Measurements from ENCODE around the gene C19orf85.
"Not testable (repeated sequence)": the region's sequence is repeated elsewhere in the genome, so short reads cannot be mapped to it uniquely, and the experiment has no call there.

Gene C19orf85

GRCh38 chr19:55455576-55456235 lies 8.8 kb downstream of the C19orf85 start:
- no peak for DNase-seq

GRCh38 chr19:55454787-55455243 lies 9.7 kb downstream of the C19orf85 start:
- peak; percentile 20 for DNase-seq

GRCh38 chr19:55453511-55454260 lies 10.9 kb downstream of the C19orf85 start:
- DNase-seq: no peak

- DNase-seq: peak; percentile 86
These were observed 11.7 kb downstream of the C19orf85 start for GRCh38 chr19:55452749-55453346.

GRCh38 chr19:55451965-55452748 lies 12.4 kb downstream of the C19orf85 start:
- no peak for DNase-seq

- no peak for DNase-seq
These were observed 13.2 kb downstream of the C19orf85 start for GRCh38 chr19:55451163-55451964.

- DNase-seq: no peak
These were observed 15.1 kb downstream of the C19orf85 start for GRCh38 chr19:55449469-55449868.

- not testable (repeated sequence) for DNase-seq
These were observed 16.4 kb downstream of the C19orf85 start for GRCh38 chr19:55448175-55448490.

GRCh38 chr19:55447421-55448174 lies 17.0 kb downstream of the C19orf85 start:
- no peak for DNase-seq

GRCh38 chr19:55446060-55446459 lies 18.5 kb downstream of the C19orf85 start:
- DNase-seq: no peak

- no peak for DNase-seq
These were observed 19.9 kb downstream of the C19orf85 start for GRCh38 chr19:55444646-55445045.

- no peak for DNase-seq
These were observed 20.6 kb downstream of the C19orf85 start for GRCh38 chr19:55443824-55444480.

- no peak for DNase-seq
These were observed 21.3 kb downstream of the C19orf85 start, which contains the start of gene SHISA7 for GRCh38 chr19:55443045-55443823. SHISA7 (minus strand) TSS chr19:55443300; CDS start chr19:55442863, 437 bp downstream.

GRCh38 chr19:55442372-55442961 lies 22.1 kb downstream of the C19orf85 start:
- no peak for DNase-seq

- no peak for DNase-seq
These were observed 22.7 kb downstream of the C19orf85 start for GRCh38 chr19:55441692-55442321.

- no peak for DNase-seq
These were observed 23.2 kb downstream of the C19orf85 start for GRCh38 chr19:55441319-55441691.

GRCh38 chr19:55440411-55441105 lies 24.0 kb downstream of the C19orf85 start:
- DNase-seq: no peak

- no peak for DNase-seq
These were observed 25.5 kb downstream of the C19orf85 start for GRCh38 chr19:55439052-55439451.

GRCh38 chr19:55437410-55437809 lies 27.1 kb downstream of the C19orf85 start:
- no peak for DNase-seq
